ENCODE data around the gene SGF29.
"Not testable (repeated sequence)": the region's sequence is repeated elsewhere in the genome, so short reads cannot be mapped to it uniquely, and the experiment has no call there.

SGF29 gene

DNA sequence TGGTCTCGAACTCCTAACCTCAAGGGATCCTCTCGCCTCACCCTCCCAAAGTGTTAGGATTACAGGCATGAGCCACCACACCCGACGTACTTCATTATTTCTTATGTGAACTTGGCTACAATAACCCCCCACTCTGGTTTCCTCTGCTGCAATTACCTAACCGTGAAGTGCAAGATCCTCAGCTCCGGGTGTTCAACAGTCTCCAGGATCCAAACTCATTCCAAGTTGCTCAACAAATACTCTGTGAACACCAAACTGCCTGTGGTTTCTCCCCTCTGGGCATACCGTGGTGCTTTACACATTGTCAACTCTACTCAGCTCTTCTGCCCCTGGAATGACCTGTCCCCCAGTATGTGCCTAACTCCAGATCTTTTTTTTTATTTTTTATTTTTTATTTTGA, 62.9 kb downstream of the SGF29 start:
- H3K27ac ChIP-seq (ENCODE audit: low read length, poor library complexity, severe bottlenecking): no peak overlapping the region
- H3K18ac ChIP-seq (ENCODE audit: low read depth in 1 of 2, low read length in 2 of 2): no peak overlapping the region
- no peak overlapping the region for H2BK120ac ChIP-seq (ENCODE audit: low read depth, low read length)
- no peaks in the 10 kb centered on the region for H3K4me1 ChIP-seq (ENCODE audit: control insufficient read depth, insufficient read depth, low read depth, low read length)
- H3K14ac ChIP-seq (ENCODE audit: low read length in 2 of 2): no peak overlapping the region
- H3K9me3 ChIP-seq (ENCODE audit: control insufficient read depth, low read length): no peaks in the 10 kb centered on the region
- no peak overlapping the region for H2BK15ac ChIP-seq (ENCODE audit: low read depth, poor library complexity, severe bottlenecking)
- no peak overlapping the region for H2BK12ac ChIP-seq (ENCODE audit: low read length in 2 of 2)
- H3K79me1 ChIP-seq (replicated peaks; ENCODE audit: low read length, poor library complexity, severe bottlenecking): no peaks in the 10 kb centered on the region
- H3K4ac ChIP-seq (ENCODE audit: low read depth in 1 of 2, low read length in 2 of 2): no peak overlapping the region
- H3K27me3 ChIP-seq (ENCODE audit: control insufficient read depth in 1 of 2, insufficient read depth in 1 of 2, low read length in 2 of 2): peaks cover 4 to 7% of the 10 kb centered on the region in 2 experiments
- no peak overlapping the region for H3K23ac ChIP-seq (ENCODE audit: low read length in 2 of 2)
- H3K4me3 ChIP-seq (ENCODE audit: insufficient read depth in 1 of 2, low read depth in 1 of 2, low read length in 2 of 2): no peak overlapping the region
- no peak overlapping the region for H3K9ac ChIP-seq (ENCODE audit: low read length)
- H2AK5ac ChIP-seq (ENCODE audit: low read length, severe bottlenecking): no peak overlapping the region
- no peak overlapping the region for H4K91ac ChIP-seq (ENCODE audit: low read length)
- no peaks in the 10 kb centered on the region for H3K36me3 ChIP-seq (ENCODE audit: control insufficient read depth in 1 of 2, insufficient read depth in 2 of 2, low read depth in 1 of 2, low read length in 2 of 2)
- H2AFZ ChIP-seq (ENCODE audit: low read depth, low read length): no peak overlapping the region
- H4K8ac ChIP-seq (ENCODE audit: low read length): no peak overlapping the region
- H2BK5ac ChIP-seq (ENCODE audit: low read depth, low read length, poor library complexity, severe bottlenecking): no peak overlapping the region
- 79% methylated on average over 7 of the region's 7 CpGs for WGBS
- no peak overlapping the region for H3K4me2 ChIP-seq (ENCODE audit: low read length, poor library complexity, severe bottlenecking)
- no peak for DNase-seq

GRCh38 chr16:28617874-28618273, 64.2 kb downstream of the SGF29 start:
- DNase-seq: peak; percentile 63
- Histone ChIP-seq H2BK120ac (ENCODE audit: low read depth, low read length) (no peak overlapping the region), H3K18ac (ENCODE audit: low read depth in 1 of 2, low read length in 2 of 2) (no peak overlapping the region), H3K4me1 (ENCODE audit: control insufficient read depth, insufficient read depth, low read depth, low read length) (no peaks in the 10 kb centered on the region), H3K9me3 (ENCODE audit: control insufficient read depth, low read length) (no peaks in the 10 kb centered on the region), H4K91ac (ENCODE audit: low read length) (no peak overlapping the region), H3K79me1 (replicated peaks; ENCODE audit: low read length, poor library complexity, severe bottlenecking) (no peaks in the 10 kb centered on the region), H3K36me3 (ENCODE audit: control insufficient read depth in 1 of 2, insufficient read depth in 2 of 2, low read depth in 1 of 2, low read length in 2 of 2) (no peaks in the 10 kb centered on the region), H3K14ac (ENCODE audit: low read length in 2 of 2) (no peak overlapping the region), H2BK15ac (ENCODE audit: low read depth, poor library complexity, severe bottlenecking) (no peak overlapping the region), H4K8ac (ENCODE audit: low read length) (no peak overlapping the region), H2AFZ (ENCODE audit: low read depth, low read length) (no peak overlapping the region), H3K9ac (ENCODE audit: low read length) (no peak overlapping the region), H3K27ac (ENCODE audit: low read length, poor library complexity, severe bottlenecking) (no peak overlapping the region), H3K4me2 (ENCODE audit: low read length, poor library complexity, severe bottlenecking) (no peak overlapping the region), H2BK12ac (ENCODE audit: low read length in 2 of 2) (no peak overlapping the region), H3K27me3 (ENCODE audit: control insufficient read depth in 1 of 2, insufficient read depth in 1 of 2, low read length in 2 of 2) (peaks cover 4 to 15% of the 10 kb centered on the region in 2 experiments), H2BK5ac (ENCODE audit: low read depth, low read length, poor library complexity, severe bottlenecking) (no peak overlapping the region), H3K23ac (ENCODE audit: low read length in 2 of 2) (no peak overlapping the region), H3K4ac (ENCODE audit: low read depth in 1 of 2, low read length in 2 of 2) (no peak overlapping the region), H2AK5ac (ENCODE audit: low read length, severe bottlenecking) (no peak overlapping the region), H3K4me3 (ENCODE audit: insufficient read depth in 1 of 2, low read depth in 1 of 2, low read length in 2 of 2) (no peak overlapping the region)
- WGBS: 41% methylated on average over 4 of the region's 4 CpGs

- not testable (repeated sequence) for H3K9ac ChIP-seq (ENCODE audit: low read length); H2BK15ac ChIP-seq (ENCODE audit: low read depth, poor library complexity, severe bottlenecking); H3K27ac ChIP-seq (ENCODE audit: low read length, poor library complexity, severe bottlenecking); H3K79me1 ChIP-seq (replicated peaks; ENCODE audit: low read length, poor library complexity, severe bottlenecking); H3K4ac ChIP-seq (ENCODE audit: low read depth in 1 of 2, low read length in 2 of 2); H4K91ac ChIP-seq (ENCODE audit: low read length); H3K4me1 ChIP-seq (ENCODE audit: control insufficient read depth, insufficient read depth, low read depth, low read length); H2AFZ ChIP-seq (ENCODE audit: low read depth, low read length); H3K18ac ChIP-seq (ENCODE audit: low read depth in 1 of 2, low read length in 2 of 2); H3K23ac ChIP-seq (ENCODE audit: low read length in 2 of 2); H3K36me3 ChIP-seq (ENCODE audit: control insufficient read depth in 1 of 2, insufficient read depth in 2 of 2, low read depth in 1 of 2, low read length in 2 of 2); H2BK120ac ChIP-seq (ENCODE audit: low read depth, low read length); H2BK12ac ChIP-seq (ENCODE audit: low read length in 2 of 2); DNase-seq; H4K8ac ChIP-seq (ENCODE audit: low read length); H2BK5ac ChIP-seq (ENCODE audit: low read depth, low read length, poor library complexity, severe bottlenecking); H3K14ac ChIP-seq (ENCODE audit: low read length in 2 of 2); H2AK5ac ChIP-seq (ENCODE audit: low read length, severe bottlenecking); H3K4me2 ChIP-seq (ENCODE audit: low read length, poor library complexity, severe bottlenecking); H3K4me3 ChIP-seq (ENCODE audit: insufficient read depth in 1 of 2, low read depth in 1 of 2, low read length in 2 of 2); H3K9me3 ChIP-seq (ENCODE audit: control insufficient read depth, low read length)
- WGBS: no CpG with 5 or more reads among the region's 1 CpG
- peaks cover 4 to 19% of the 10 kb centered on the region in 2 experiments for H3K27me3 ChIP-seq (ENCODE audit: control insufficient read depth in 1 of 2, insufficient read depth in 1 of 2, low read length in 2 of 2)
These were observed 66.6 kb downstream of the SGF29 start for GRCh38 chr16:28620316-28620715.

DNA sequence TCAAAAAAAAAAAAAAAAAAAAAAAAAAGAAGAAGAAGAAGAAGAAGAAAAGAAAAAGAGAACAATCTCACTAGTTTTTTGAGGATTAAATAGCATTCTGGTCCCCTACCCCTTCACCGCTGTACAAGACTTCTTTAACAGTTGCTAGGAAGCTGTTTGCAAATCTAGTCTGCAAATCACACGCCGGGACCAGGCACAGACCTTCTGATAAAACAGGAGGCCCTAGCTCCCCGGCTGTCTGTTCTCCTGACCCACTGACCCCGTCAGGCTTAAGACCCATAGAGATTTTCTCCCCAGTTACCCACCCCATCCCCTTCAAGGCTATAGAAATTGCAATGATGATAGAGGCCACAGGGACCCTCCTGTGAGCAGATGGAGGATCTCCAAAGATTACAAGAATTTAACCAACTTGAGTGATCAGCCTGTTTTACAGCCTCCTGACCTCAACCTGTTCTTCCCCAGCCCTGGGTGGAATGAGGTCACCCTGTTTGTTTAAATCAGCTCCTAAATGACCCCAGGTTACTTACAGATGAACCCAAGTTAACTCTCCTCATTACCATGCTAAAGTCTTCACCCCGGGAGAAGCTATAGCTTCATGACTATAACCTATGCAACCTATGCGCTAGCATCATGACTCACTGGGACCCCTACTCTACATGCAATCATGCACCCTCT, 67.9 kb downstream of the SGF29 start:
- Histone ChIP-seq H3K36me3 (ENCODE audit: control insufficient read depth in 1 of 2, insufficient read depth in 2 of 2, low read depth in 1 of 2, low read length in 2 of 2) (no peaks in the 10 kb centered on the region), H3K9me3 (ENCODE audit: control insufficient read depth, low read length) (no peaks in the 10 kb centered on the region), H3K4me2 (ENCODE audit: low read length, poor library complexity, severe bottlenecking) (no peak overlapping the region), H3K4ac (ENCODE audit: low read depth in 1 of 2, low read length in 2 of 2) (no peak overlapping the region), H3K27me3 (ENCODE audit: control insufficient read depth in 1 of 2, insufficient read depth in 1 of 2, low read length in 2 of 2) (peaks cover 4 to 16% of the 10 kb centered on the region in 2 experiments), H3K23ac (ENCODE audit: low read length in 2 of 2) (no peak overlapping the region), H2AFZ (ENCODE audit: low read depth, low read length) (no peak overlapping the region), H3K79me1 (replicated peaks; ENCODE audit: low read length, poor library complexity, severe bottlenecking) (no peaks in the 10 kb centered on the region), H4K91ac (ENCODE audit: low read length) (no peak overlapping the region), H2BK15ac (ENCODE audit: low read depth, poor library complexity, severe bottlenecking) (no peak overlapping the region), H3K9ac (ENCODE audit: low read length) (no peak overlapping the region), H2BK12ac (ENCODE audit: low read length in 2 of 2) (no peak overlapping the region), H3K4me3 (ENCODE audit: insufficient read depth in 1 of 2, low read depth in 1 of 2, low read length in 2 of 2) (no peak overlapping the region), H3K4me1 (ENCODE audit: control insufficient read depth, insufficient read depth, low read depth, low read length) (peaks cover 1% of the 10 kb centered on the region), H2AK5ac (ENCODE audit: low read length, severe bottlenecking) (no peak overlapping the region), H2BK5ac (ENCODE audit: low read depth, low read length, poor library complexity, severe bottlenecking) (no peak overlapping the region), H3K14ac (ENCODE audit: low read length in 2 of 2) (no peak overlapping the region), H4K8ac (ENCODE audit: low read length) (no peak overlapping the region), H3K27ac (ENCODE audit: low read length, poor library complexity, severe bottlenecking) (no peak overlapping the region), H2BK120ac (ENCODE audit: low read depth, low read length) (no peak overlapping the region), H3K18ac (ENCODE audit: low read depth in 1 of 2, low read length in 2 of 2) (no peak overlapping the region)
- DNase-seq: no peak
- 57% methylated on average over 7 of the region's 7 CpGs for WGBS
